Measurements from ENCODE around the gene SPHK2. TPM values are rescaled to one million over a fixed set of nuclear protein-coding genes. Genes with fewer than 3 reads are reported as not detected.

Gene SPHK2
- total RNA-seq, 4 donors from 2014 or later = 17.1 to 45.4 (median 31.4) TPM

DNA sequence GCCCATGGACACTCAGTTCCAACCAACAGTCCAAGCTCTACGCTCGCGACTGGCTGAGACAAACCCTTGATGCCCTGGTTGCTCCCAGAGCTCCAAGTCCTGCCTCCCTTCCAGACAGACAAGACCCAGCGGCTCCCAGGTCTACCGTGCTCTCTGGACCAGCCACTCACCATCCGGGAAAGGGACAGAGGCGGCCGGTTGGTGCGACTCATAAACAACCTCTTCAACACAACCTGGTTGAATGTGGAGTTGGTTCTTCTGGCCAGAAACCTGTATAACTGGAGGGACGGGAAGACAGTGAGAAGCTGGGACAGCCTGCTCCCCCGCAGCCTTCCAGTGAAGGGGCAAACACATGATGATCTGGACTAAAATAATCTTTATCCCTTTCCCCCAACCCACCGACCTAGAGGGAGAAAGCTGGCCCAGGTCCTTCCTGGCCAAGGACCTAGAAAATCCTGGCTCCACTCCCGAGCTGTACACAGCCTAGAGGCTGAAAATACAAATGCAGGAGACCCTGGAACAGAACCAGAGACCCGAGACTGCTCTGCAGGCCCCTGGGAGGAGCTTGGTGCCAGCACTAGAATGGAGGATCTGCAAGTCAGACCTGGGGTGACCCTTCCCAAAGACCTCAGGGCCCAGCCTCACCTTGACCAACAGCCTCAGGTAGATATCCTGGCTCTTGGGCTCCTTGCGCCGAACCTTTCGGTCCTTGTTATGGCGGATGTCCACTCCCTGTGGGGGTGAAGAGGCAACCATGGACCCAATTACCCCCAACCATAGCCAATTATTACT, 2.0 kb upstream of the SPHK2 start:
- peak overlapping the region in 1 of 3 donors; percentile 82 for H3K27ac ChIP-seq
- H3K4me1 ChIP-seq = peaks cover 15 to 27% of the 10 kb centered on the region in 2 donors
- TF ChIP-seq, protein P1, sequence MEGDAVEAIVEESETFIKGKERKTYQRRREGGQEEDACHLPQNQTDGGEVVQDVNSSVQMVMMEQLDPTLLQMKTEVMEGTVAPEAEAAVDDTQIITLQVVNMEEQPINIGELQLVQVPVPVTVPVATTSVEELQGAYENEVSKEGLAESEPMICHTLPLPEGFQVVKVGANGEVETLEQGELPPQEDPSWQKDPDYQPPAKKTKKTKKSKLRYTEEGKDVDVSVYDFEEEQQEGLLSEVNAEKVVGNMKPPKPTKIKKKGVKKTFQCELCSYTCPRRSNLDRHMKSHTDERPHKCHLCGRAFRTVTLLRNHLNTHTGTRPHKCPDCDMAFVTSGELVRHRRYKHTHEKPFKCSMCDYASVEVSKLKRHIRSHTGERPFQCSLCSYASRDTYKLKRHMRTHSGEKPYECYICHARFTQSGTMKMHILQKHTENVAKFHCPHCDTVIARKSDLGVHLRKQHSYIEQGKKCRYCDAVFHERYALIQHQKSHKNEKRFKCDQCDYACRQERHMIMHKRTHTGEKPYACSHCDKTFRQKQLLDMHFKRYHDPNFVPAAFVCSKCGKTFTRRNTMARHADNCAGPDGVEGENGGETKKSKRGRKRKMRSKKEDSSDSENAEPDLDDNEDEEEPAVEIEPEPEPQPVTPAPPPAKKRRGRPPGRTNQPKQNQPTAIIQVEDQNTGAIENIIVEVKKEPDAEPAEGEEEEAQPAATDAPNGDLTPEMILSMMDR (IDR thresholded peaks at IDR 0.05) = no peak
- no peak for TF ChIP-seq POLR2A (IDR thresholded peaks at IDR 0.05)
- DNase-seq = peak in 1 of 2 donors; percentile 18
- H3K9me3 ChIP-seq = no peaks in the 10 kb centered on the region
- intact Hi-C loops (cut with DNase I) = no loop called here
- peak overlapping the region in 1 of 3 donors; percentile 58 for H3K4me3 ChIP-seq (replicated peaks in 1 of 3)
- WGBS, 2 donors = 63 to 67% methylated on average over 16 to 18 of the region's 18 CpGs
- H3K36me3 ChIP-seq = peaks cover 25 to 26% of the 10 kb centered on the region in 2 donors
- H3K27me3 ChIP-seq = no peaks in the 10 kb centered on the region

DNA sequence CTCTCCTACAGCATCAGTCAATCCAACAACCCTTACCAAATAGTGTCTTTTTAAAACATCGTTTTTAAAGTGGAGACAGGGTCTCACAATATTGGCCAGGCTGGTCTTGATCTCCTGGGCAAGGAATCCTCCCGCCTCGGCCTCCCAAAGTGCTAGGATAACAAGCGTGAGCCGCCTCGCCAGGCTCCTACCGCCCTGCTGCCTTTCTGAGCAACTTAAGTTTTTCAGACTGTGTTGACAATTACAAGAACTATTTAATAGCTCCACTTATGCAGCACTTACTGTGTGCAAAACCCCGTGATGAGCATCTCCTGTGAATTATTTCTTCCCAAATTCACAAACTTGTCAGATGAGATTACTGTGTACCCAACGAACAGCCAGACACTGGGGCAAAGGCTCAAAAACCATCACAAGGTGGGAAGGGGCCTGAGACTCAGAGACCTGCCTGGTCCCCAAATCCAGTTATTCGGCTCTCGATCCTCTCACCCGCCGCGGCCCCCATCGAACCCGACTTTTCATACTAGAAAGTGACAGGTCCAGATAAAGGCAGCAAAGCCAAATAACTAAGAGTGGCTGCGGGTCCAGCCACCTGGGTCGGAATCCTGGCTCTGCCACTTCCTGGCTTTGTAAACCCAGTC, 909 bp upstream of the SPHK2 start:
- Histone ChIP-seq H3K27ac (peak overlapping the region; percentile 80 to 91 (median 82)), H3K4me1 (peaks cover 17 to 30% of the 10 kb centered on the region in 2 donors), H3K36me3 (peaks cover 25 to 26% of the 10 kb centered on the region in 2 donors), H3K27me3 (no peaks in the 10 kb centered on the region), H3K9me3 (no peaks in the 10 kb centered on the region), H3K4me3 (replicated peaks in 1 of 3) (peak overlapping the region; percentile 58 to 88 (median 81))
- intact Hi-C loops (cut with DNase I) = no loop called here
- no peak for TF ChIP-seq POLR2A (IDR thresholded peaks at IDR 0.05)
- TF ChIP-seq, protein P1 (IDR thresholded peaks at IDR 0.05) = no peak
- 2% methylated on average over 11 to 16 of the region's 18 CpGs for WGBS, 2 donors
- peak in 1 of 2 donors; percentile 16 for DNase-seq

DNA sequence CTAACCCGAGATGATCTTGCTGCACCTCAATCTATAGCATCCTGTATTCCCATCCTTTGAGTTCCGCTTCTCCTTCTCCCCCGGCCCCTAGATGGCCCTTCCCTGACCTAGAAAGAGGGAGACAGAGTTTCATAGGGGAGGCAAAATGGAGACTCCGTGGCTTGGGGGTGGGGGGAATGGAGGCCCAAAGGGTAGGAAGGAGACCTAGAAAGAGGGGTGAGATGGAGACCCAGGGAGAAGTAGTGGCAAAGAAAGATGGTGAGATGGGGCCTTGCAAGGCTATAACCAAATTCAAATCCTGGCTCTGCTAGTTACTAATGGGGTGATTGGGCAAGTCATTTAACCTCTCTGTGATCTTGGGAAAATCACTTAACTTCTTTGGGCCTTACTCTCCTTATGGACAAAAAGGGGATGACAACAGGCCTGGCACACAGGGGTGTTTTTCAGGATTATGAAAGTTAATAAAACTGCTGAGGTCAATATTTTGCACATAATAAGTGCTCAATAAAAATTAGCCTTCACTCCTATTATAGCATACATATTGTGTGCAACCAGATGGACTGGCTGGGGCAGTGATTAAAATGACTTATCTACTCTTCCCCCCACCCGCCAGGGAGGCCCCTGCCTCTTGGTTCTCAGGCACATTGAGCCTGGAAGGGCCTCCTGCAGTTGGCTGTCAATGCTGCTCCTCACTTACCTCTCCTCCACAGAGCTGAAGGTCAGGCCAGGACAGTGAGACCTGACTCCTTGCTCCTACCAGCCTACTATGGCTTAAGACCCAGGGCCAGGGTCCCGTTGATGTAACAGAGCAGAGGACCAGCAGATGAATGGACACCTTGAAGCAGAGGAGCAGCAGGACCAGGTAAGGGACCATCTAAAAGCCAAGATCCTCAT, 633 bp downstream of the SPHK2 start:
- intact Hi-C loops (cut with DNase I) = no loop called here
- 30 to 35% methylated on average over 6 of the region's 6 CpGs for WGBS, 2 donors
- H3K27ac ChIP-seq = peak overlapping the region; percentile 91 to 99 (median 97)
- peaks cover 22% of the 10 kb centered on the region in 2 donors for H3K36me3 ChIP-seq
- H3K4me3 ChIP-seq (replicated peaks in 1 of 3) = peak overlapping the region in 2 of 3 donors; percentile 58 to 77
- no peaks in the 10 kb centered on the region for H3K9me3 ChIP-seq
- no peak for DNase-seq
- peaks cover 27 to 42% of the 10 kb centered on the region in 2 donors for H3K4me1 ChIP-seq
- no peak for TF ChIP-seq POLR2A (IDR thresholded peaks at IDR 0.05)
- TF ChIP-seq, protein P1 (IDR thresholded peaks at IDR 0.05) = peak in 1 of 6 experiments; percentile 20
- no peaks in the 10 kb centered on the region for H3K27me3 ChIP-seq

DNA sequence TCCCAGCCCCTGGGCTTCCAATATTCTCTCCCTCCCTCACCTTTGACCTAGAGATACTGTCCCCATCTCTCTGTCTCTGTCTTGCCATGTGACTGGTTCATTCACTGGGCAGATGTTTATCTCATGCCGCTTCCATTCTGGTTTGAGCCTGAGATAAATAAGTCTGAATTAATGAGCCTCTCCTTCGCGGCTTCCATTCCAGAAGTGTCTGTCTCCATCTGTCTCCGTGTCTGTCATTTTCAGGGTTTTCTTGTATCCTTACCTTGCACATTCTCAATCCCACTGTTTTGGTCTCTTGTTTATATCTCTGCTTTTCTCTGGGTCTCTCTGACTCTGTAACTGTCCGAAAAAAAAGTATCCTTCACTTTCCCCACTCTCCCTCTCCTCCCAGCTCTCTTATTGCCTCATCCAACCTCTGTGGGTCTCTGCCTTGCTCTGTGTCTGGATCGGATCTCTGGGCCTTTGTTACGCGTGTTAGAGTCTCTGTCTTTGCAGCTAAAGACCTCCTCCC, 4.3 kb downstream of the SPHK2 start:
- 30 to 32% methylated on average over 8 of the region's 8 CpGs for WGBS, 2 donors
- Histone ChIP-seq H3K36me3 (peaks cover 4 to 5% of the 10 kb centered on the region in 2 donors), H3K4me3 (replicated peaks in 1 of 3) (no peak overlapping the region), H3K4me1 (peaks cover 20 to 25% of the 10 kb centered on the region in 2 donors), H3K9me3 (no peaks in the 10 kb centered on the region), H3K27me3 (no peaks in the 10 kb centered on the region), H3K27ac (peak overlapping the region; percentile 55 to 72 (median 64))
- TF ChIP-seq, protein P1 (IDR thresholded peaks at IDR 0.05) = no peak
- intact Hi-C loops (cut with DNase I) = no loop called here
- DNase-seq = no peak
